B cell (primary cell): ENCODE data around the gene DACH1. TPM values are rescaled to one million over a fixed set of nuclear protein-coding genes. Genes with fewer than 3 reads are reported as not detected.

Source experiments
- ATAC-seq: fragments of 200-7000 bp; cut with Tn5 transposase; one replicate; pipeline ENCODE4 v1.10.0; 2021; ENCODE audit warnings: low read depth, mild to moderate bottlenecking, moderate number of reproducible peaks, moderate library complexity
- CTCF ChIA-PET: fragments of 350-600 bp; sonication (Branson Sonifier 250); formaldehyde crosslinking; loops from one replicate; lab custom pipeline; 2021; ENCODE audit warnings: antibody characterized with exemption, inconsistent platforms; lab: Charles Lee
- POLR2A ChIA-PET: fragments of 350-600 bp; sonication (Branson Sonifier 250); formaldehyde crosslinking; loops from one replicate; lab custom pipeline; 2021; ENCODE audit warnings: antibody characterized with exemption; lab: Charles Lee
- DNase-seq: peaks from one replicate; pipeline ENCODE4 v3.0.0; 2013
- H2AFZ ChIP-seq: 2 replicates; pipeline ENCODE4 v1.6.1; 2012; ENCODE audit warnings: mild to moderate bottlenecking, low read depth, low read length; ENCODE audit not compliant: insufficient read depth, poor library complexity, severe bottlenecking
- H3K27ac ChIP-seq, 2 donors: 1 replicate in 1 of 2; 2 replicates in 1 of 2; pipeline ENCODE4 v1.5.1; 2012 to 2013; ENCODE audit warnings: low read length in 2 of 2, mild to moderate bottlenecking in 2 of 2, moderate library complexity in 1 of 2
- H3K27me3 ChIP-seq, 4 experiments: fragments of 200-600 bp in 1 of 4; sonication (generic) in 1 of 4; replicated peaks in 1 of 4; 1 replicate in 2 of 4; 2 replicates in 2 of 4; pipeline versions ENCODE4 v1.6.1 to v1.7.0; 2013 to 2016; ENCODE audit warnings: low read length in 3 of 4, mild to moderate bottlenecking in 2 of 4, mixed read lengths in 1 of 4, moderate library complexity in 1 of 4; ENCODE audit not compliant: insufficient read depth in 4 of 4, control insufficient read depth in 3 of 4; ENCODE audit errors: control extremely low read depth in 1 of 4
- H3K36me3 ChIP-seq, 2 experiments: replicated peaks in 1 of 2; 1 replicate in 1 of 2; 2 replicates in 1 of 2; pipeline versions ENCODE4 v1.6.1 to v1.7.1; 2013; ENCODE audit warnings: low read length in 1 of 2; ENCODE audit not compliant: insufficient read depth in 2 of 2, control insufficient read depth in 1 of 2; ENCODE audit errors: control extremely low read depth in 1 of 2, extremely low read depth in 1 of 2
- H3K4me1 ChIP-seq, 2 donors: fragments of 200-600 bp in 1 of 2; sonication (generic) in 1 of 2; 1 replicate in 1 of 2; 2 replicates in 1 of 2; pipeline versions ENCODE4 v1.5.1 to v1.6.1; 2013 to 2017; ENCODE audit warnings: low read length in 2 of 2; ENCODE audit not compliant: control insufficient read depth in 2 of 2, insufficient read depth in 2 of 2
- H3K4me2 ChIP-seq: replicated peaks from 2 replicates; pipeline ENCODE3; 2012; ENCODE audit warnings: mild to moderate bottlenecking, low read depth, low read length; ENCODE audit not compliant: poor library complexity, severe bottlenecking
- H3K4me3 ChIP-seq, 5 experiments: fragments of 200-600 bp in 1 of 5; sonication (generic) in 1 of 5; 1 replicate in 3 of 5; 2 replicates in 2 of 5; pipeline versions ENCODE4 v1.5.1 to v1.7.0; 2011 to 2016; ENCODE audit warnings: low read length in 4 of 5, mild to moderate bottlenecking in 4 of 5, low read depth in 2 of 5, control low read depth in 1 of 5, moderate library complexity in 1 of 5; ENCODE audit not compliant: insufficient read depth in 1 of 5; ENCODE audit errors: control extremely low read depth in 1 of 5, extremely low read depth in 1 of 5
- H3K79me2 ChIP-seq: fragments of 200-600 bp; sonication (generic); one replicate; pipeline ENCODE4 v1.6.0; 2016; ENCODE audit warnings: low read length; ENCODE audit not compliant: control insufficient read depth, insufficient read depth
- H3K9ac ChIP-seq: fragments of 200-600 bp; sonication (generic); 2 replicates; pipeline ENCODE4 v1.6.1; 2017; ENCODE audit warnings: mild to moderate bottlenecking, low read length, moderate library complexity
- H3K9me3 ChIP-seq, 3 donors: one replicate each; pipeline versions ENCODE4 v1.6.1 to v1.7.1; 2013; ENCODE audit warnings: low read length in 2 of 3; ENCODE audit not compliant: control insufficient read depth in 2 of 3, insufficient read depth in 1 of 3; ENCODE audit errors: control extremely low read depth in 1 of 3
- H4K20me1 ChIP-seq: 2 replicates; pipeline ENCODE4 v1.6.0; 2012; ENCODE audit warnings: mild to moderate bottlenecking, low read length; ENCODE audit not compliant: insufficient read depth, control insufficient read depth, poor library complexity, severe bottlenecking
- H3K27ac Mint-ChIP-seq: one replicate; pipeline ENCODE4 v1.8.0; 2021; ENCODE audit warnings: mixed read lengths
- H3K27me3 Mint-ChIP-seq: one replicate; pipeline ENCODE4 v1.8.0; 2021; ENCODE audit warnings: mixed read lengths
- H3K4me1 Mint-ChIP-seq: one replicate; pipeline ENCODE4 v1.8.0; 2021; ENCODE audit warnings: mixed read lengths
- H3K4me3 Mint-ChIP-seq: one replicate; pipeline ENCODE4 v1.8.0; 2021; ENCODE audit warnings: mixed read lengths
- H3K9me3 Mint-ChIP-seq: one replicate; pipeline ENCODE4 v1.8.0; 2022; ENCODE audit warnings: mixed read lengths; ENCODE audit not compliant: insufficient read depth
- CTCF ChIP-seq: fragments of 200-600 bp; IDR thresholded peaks from one replicate; pipeline ENCODE4 v1.8.0; 2022; ENCODE audit warnings: antibody characterized with exemption, mild to moderate bottlenecking
- EZH2 ChIP-seq: IDR thresholded peaks from 2 replicates; pipeline ENCODE4 v1.6.1; 2012; ENCODE audit warnings: borderline replicate concordance, low read depth, mild to moderate bottlenecking, moderate library complexity, low read length; ENCODE audit not compliant: insufficient read depth, poor library complexity, severe bottlenecking
- WGBS: methylation state at CpG from one replicate; pipeline ENCODE4 v1.1.5; 2013; ENCODE audit warnings: missing lambda C conversion rate; ENCODE audit not compliant: insufficient coverage; 5-methylcytosine and 5-hydroxymethylcytosine counted together
- intact Hi-C: fragments of 100-400 bp; cut with micrococcal nuclease; formaldehyde crosslinking; loops from one replicate; pipeline ENCODE4 v1.10.0; 2022
- polyA plus RNA-seq: library from polyadenylated mRNA; depleted of rRNA; stranded (reverse); fragments of >200 nt; gene quantifications from 2 replicates; pipeline ENCODE4 v1.2.3, GENCODE V29; 2012
- total RNA-seq, 2 donors: library from RNA; stranded (reverse); fragments of 120-200 nt in 1 of 2; gene quantifications; 1 replicate in 1 of 2; 2 replicates in 1 of 2; pipeline versions ENCODE4 v1.2.3 to v1.2.4, GENCODE V29; 2013 to 2022

DACH1 gene
- total and polyA plus RNA-seq, 2 donors (not counting 1 experiment from before 2014, with no cell fraction given): not detected

DNA sequence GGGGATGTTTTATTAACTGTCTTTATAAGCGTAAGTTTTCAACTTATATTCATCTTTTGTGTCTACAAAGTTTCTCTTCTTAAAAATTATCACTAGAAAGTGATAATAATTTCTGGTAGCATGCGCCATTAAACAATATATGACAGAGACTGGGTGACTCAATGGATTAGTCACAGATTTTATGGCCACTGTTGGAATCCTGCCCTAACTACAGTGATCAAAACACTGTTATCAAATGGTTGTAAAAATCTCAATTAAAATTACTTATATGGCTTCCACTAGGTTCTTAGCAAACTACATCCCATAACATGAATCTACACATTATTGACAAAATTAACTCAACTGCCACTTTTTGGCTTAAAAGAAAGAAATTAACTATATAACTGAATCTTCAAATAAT lies 350.0 kb downstream of the DACH1 start:
- intact Hi-C loops: no loop called here
- POLR2A ChIA-PET: no interaction called here
- H3K27me3 ChIP-seq: no peaks in the 10 kb centered on the region
- no peaks in the 10 kb centered on the region for H3K36me3 ChIP-seq
- TF ChIP-seq EZH2 (no peak), CTCF (no peak)
- no peak overlapping the region for H3K4me2 ChIP-seq
- CTCF ChIA-PET: no interaction called here
- no peak overlapping the region for H2AFZ ChIP-seq
- no peaks in the 10 kb centered on the region for H3K4me1 ChIP-seq
- H3K79me2 ChIP-seq: no peaks in the 10 kb centered on the region
- WGBS: no CpG with 5 or more reads among the region's 2 CpGs
- H4K20me1 ChIP-seq: no peaks in the 10 kb centered on the region
- Mint-ChIP-seq H3K4me3 (no peak overlapping the region), H3K4me1 (no peaks in the 10 kb centered on the region), H3K9me3 (no peaks in the 10 kb centered on the region), H3K27ac (no peak overlapping the region), H3K27me3 (no peaks in the 10 kb centered on the region)
- no peaks in the 10 kb centered on the region for H3K9me3 ChIP-seq
- H3K27ac ChIP-seq: no peak overlapping the region
- H3K4me3 ChIP-seq: no peak overlapping the region
- no peak for ATAC-seq
- DNase-seq: no peak
- no peak overlapping the region for H3K9ac ChIP-seq

DNA sequence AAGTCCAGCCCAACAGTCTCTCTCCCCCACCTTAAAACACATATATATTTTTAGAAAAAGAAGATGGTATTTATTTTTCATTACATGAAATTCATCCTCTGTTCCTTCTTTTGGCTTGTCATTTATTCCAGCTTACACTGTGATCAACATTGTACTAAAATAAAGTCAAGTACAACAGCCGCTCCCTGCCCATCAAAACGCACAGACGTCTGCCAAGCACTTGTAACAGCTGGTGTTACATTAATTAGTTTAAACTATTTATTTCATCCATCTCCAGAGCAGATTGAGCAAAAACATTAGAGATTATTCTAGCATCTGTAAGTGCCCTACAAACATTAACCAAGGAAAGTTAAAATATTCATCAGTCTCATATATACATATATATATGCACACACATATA lies 350.5 kb downstream of the DACH1 start:
- no peak overlapping the region for H3K4me3 Mint-ChIP-seq
- Histone ChIP-seq H3K9me3 (no peaks in the 10 kb centered on the region), H3K4me3 (no peak overlapping the region), H3K79me2 (no peaks in the 10 kb centered on the region), H3K4me1 (no peaks in the 10 kb centered on the region), H3K36me3 (no peaks in the 10 kb centered on the region), H4K20me1 (no peaks in the 10 kb centered on the region), H3K27ac (no peak overlapping the region), H3K9ac (no peak overlapping the region), H3K27me3 (no peaks in the 10 kb centered on the region), H2AFZ (no peak overlapping the region), H3K4me2 (no peak overlapping the region)
- TF ChIP-seq EZH2 (no peak), CTCF (no peak)
- H3K27me3 Mint-ChIP-seq: no peaks in the 10 kb centered on the region
- ChIA-PET POLR2A (no interaction called here), CTCF (no interaction called here)
- H3K4me1 Mint-ChIP-seq: no peaks in the 10 kb centered on the region
- H3K27ac Mint-ChIP-seq: no peak overlapping the region
- intact Hi-C loops: no loop called here
- no peak for ATAC-seq
- DNase-seq: no peak
- H3K9me3 Mint-ChIP-seq: no peaks in the 10 kb centered on the region
- no CpG with 5 or more reads among the region's 3 CpGs for WGBS
